Subcutaneous adipose tissue (tissue), 4 donors: ENCODE data around the gene CAVIN1. TPM values are rescaled to one million over a fixed set of nuclear protein-coding genes. Genes with fewer than 3 reads are reported as not detected.

Source experiments
- total RNA-seq, 4 donors: library from RNA; depleted of rRNA; stranded (reverse); fragments of >200 nt; gene quantifications; one replicate each; pipeline ENCODE4 v1.1.0, GENCODE V29; 2016
- TF ChIP-seq, protein P1 (sequence below): fragments of 450-650 bp; IDR thresholded peaks from one replicate; pipeline ENCODE4 v1.5.1; 2016; ENCODE audit warnings: low read depth, mild to moderate bottlenecking, control low read depth, antibody characterized with exemption, moderate library complexity

Gene CAVIN1
- total RNA-seq, 4 donors from 2014 or later, result 307 to 781 (median 518) TPM

DNA sequence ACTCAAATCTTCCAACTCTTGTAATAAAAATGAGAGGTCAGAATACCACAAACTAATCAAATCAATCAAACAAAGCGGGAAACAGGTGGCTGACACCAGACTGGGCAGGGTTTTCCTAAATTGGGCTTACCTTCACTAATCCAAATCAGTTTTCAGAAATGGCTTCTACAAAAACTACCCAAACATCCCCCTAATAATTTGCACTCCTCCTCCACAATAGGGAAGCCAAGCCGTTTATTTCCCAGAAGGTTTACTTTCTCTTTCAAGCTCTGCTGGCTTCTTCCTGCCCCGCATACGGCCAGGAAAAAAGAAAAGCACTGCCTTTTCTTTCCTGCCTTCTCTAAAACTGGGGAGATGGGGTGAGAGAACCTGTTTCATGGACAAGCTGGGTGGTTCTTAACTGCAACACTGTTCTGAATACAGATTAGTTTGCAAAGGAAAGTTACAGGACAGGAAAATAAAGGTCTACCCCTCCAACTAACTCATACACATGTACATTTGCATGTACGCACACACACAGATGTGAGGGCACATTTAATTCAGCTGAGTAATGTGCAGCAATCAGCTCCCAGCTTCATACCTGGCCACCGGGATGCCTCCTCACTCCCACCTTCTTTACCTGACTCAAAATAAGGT is 44.0 kb downstream of the CAVIN1 start:
- TF ChIP-seq, protein P1, sequence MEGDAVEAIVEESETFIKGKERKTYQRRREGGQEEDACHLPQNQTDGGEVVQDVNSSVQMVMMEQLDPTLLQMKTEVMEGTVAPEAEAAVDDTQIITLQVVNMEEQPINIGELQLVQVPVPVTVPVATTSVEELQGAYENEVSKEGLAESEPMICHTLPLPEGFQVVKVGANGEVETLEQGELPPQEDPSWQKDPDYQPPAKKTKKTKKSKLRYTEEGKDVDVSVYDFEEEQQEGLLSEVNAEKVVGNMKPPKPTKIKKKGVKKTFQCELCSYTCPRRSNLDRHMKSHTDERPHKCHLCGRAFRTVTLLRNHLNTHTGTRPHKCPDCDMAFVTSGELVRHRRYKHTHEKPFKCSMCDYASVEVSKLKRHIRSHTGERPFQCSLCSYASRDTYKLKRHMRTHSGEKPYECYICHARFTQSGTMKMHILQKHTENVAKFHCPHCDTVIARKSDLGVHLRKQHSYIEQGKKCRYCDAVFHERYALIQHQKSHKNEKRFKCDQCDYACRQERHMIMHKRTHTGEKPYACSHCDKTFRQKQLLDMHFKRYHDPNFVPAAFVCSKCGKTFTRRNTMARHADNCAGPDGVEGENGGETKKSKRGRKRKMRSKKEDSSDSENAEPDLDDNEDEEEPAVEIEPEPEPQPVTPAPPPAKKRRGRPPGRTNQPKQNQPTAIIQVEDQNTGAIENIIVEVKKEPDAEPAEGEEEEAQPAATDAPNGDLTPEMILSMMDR, result no peak

DNA sequence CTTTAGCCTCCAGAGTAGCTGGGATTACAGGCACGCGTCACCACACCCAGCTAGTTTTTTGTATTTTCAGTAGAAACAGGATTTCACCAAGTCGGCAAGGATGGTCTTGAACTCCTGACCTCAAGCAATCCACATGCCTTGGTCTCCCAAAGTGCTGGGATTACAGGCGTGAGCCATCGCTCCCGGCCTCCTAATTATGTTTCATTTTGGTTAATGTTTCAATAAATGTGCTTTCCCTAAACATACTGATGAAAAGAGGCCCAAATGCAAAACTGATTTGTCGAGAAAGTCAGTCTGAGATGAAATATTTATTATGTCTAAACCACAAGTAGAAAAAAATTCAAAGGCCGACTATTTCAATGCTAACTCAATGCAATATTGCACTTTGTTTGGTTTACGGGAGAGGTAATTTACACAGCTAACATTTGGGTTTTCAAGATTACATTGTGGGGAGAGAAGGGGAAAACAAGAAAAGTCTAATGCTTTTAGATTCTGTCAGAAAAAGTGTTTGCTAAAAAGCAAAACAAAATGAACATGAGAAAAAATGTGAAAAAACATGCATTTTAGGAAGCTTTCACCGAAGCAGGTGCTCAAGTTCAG is 44.6 kb downstream of the CAVIN1 start:
- TF ChIP-seq, protein P1, result no peak

DNA sequence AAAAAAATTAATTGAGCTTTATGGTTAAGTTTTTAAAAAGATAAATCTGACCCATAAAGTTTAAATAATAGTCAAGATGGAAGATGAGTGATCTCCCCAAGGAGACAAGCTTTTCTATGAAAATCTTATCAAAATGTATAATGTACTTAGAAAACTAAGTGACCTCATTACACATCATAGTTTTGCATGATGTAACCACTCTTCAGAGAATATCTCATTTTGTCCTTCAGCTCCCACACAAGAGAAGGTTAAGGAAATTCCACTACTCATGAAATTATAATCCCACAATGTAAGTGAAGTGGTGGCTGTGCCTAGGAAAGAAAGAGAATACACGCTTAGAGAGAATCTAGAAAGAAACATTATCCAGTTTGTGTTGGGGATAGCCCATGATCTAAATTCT is 49.2 kb downstream of the CAVIN1 start:
- TF ChIP-seq, protein P1, result no peak

DNA sequence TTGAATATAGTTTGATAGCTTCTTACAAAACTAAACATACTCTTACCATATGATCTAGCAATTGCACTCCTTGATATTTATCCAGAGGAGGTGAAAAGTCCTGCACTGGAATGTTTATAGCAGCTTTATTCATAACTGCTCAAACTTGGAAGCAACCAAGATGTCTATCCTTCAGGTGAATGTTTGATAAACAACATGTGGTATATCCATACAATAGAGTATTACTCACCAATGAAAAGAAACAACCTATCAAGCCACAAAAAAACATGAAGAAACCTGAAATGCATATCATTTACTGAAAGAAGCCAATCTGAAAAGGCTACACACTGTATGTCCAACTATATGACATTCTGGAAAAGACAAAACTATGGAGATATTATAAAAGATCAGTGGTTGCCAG is 50.9 kb downstream of the CAVIN1 start:
- TF ChIP-seq, protein P1, result no peak

DNA sequence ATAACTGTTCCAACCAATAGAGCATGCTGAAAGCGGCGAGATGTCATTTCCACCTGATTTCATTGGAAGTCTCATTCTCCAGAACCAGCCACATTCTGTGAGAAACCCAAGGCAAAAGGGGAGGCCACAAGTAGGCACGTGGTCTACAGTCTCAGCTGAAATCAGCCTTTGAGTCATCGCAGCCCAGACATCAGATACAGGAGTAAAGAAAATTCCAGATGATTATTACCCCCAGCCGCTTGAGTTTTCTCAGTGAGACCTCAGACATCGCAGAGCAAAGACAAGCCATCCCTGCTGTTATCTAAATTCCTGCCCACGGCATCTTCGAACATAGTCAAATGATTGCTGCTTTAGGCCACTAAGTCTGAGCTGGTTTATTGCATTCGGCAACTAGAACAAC is 57.9 kb downstream of the CAVIN1 start:
- TF ChIP-seq, protein P1, result no peak

DNA sequence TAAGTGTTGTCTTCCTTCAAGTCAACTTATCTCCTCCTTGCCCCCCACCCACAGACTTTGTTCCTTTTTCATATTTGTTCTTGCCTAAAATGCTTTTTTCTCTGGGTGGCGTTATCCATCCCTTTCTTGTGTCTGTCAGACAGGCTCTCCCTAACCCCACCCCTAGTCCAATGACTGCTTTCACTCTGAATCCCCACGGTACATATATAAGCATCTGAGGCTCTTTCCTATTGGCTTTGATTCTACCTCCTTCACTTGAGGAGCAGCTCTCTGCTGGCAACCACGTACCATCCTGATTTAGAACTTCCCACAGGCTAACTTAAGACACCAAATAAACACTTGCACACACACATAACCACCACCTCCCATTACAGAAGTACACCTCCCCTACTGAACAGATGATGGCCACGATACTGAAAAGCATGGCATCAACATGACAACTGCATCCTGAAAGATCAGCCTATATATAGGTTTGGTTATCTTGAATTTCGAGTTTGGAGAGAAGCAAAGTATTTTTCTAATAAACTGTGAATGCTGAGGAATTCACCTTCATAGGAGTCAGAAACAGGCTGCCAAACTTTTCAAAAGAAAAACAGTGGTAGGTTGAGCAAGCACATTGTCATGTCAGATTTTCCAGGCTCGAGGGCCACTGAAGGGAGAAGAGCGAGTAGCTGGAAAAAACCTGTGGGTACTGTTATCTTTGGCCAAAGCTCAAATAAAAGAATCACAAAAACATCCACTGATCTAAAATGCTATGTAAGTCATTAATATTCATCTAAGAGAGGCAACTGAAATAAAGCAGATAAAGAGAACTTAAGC is 59.1 kb downstream of the CAVIN1 start:
- TF ChIP-seq, protein P1, result no peak

DNA sequence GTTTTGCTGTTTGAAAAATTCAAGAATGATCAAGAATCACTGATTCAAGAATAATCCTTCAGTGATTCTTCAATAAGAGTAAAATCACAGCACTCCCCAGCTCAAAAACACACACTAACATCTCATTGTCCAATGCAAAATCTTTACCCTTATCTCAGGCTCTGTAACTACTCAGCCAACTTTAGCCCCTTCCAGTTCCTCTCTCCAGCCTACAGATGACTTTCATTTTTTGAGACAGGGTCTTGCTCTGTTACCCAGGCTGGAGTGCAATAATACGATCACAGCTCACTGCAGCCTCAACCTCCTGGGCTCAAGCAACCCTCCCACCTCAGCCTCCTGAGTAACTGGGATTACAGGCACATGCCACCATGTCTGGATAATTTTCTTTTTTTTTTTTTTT is 59.8 kb downstream of the CAVIN1 start:
- TF ChIP-seq, protein P1, result no peak
